AG09319 (cell line): ENCODE results near the gene ZBTB7C.

Experiments
- DNase-seq: peaks from one replicate; pipeline ENCODE4 v3.0.0-alpha.2; 2010; ENCODE audit warnings: low read depth; ENCODE audit errors: extremely low read depth
- CTCF ChIP-seq: IDR thresholded peaks from 2 replicates; pipeline ENCODE4 v1.5.1; 2011; ENCODE audit warnings: low read depth, mild to moderate bottlenecking, inconsistent platforms, low read length, moderate library complexity

ZBTB7C gene

GRCh38 chr18:47995654-47996053, 413.5 kb downstream of the ZBTB7C start:
- no peak for DNase-seq
- no peak for TF ChIP-seq CTCF

GRCh38 chr18:47993409-47993808, 415.8 kb downstream of the ZBTB7C start:
- no peak for DNase-seq
- TF ChIP-seq CTCF: no peak

- no peak for TF ChIP-seq CTCF
- DNase-seq: no peak
Observed at GRCh38 chr18:47992976-47993375, 416.2 kb downstream of the ZBTB7C start.

GRCh38 chr18:47992266-47992665, 416.9 kb downstream of the ZBTB7C start:
- TF ChIP-seq CTCF: no peak
- no peak for DNase-seq

- TF ChIP-seq CTCF: no peak
- no peak for DNase-seq
Observed at GRCh38 chr18:47990981-47991380, 418.2 kb downstream of the ZBTB7C start.

GRCh38 chr18:47987388-47987699, 421.8 kb downstream of the ZBTB7C start:
- no peak for DNase-seq
- TF ChIP-seq CTCF: no peak

- DNase-seq: no peak
- no peak for TF ChIP-seq CTCF
Observed at GRCh38 chr18:47986620-47987387, 422.4 kb downstream of the ZBTB7C start.
